Measurements from ENCODE around the gene PGLYRP4. TPM values are rescaled to one million over a fixed set of nuclear protein-coding genes. Genes with fewer than 3 reads are reported as not detected.

PGLYRP4 gene
- total and polyA plus RNA-seq, 4 donors: not detected

- Histone ChIP-seq H3K27ac (ENCODE audit: low read depth in 1 of 2, low read length in 2 of 2) (peak within 1 kb of the TSS in 1 of 2 donors; percentile 50), H3K4me3 (ENCODE audit: low read depth in 1 of 3, low read length in 3 of 3) (no peak within 1 kb of the TSS)
Observed at GRCh38 chr1:153375511-153375910, 26.9 kb upstream of the PGLYRP4 start, which contains the start of gene S100A12. Gene S100A12, minus strand, starts transcription at chr1:153375621. Its CDS starts 1,029 bp downstream, at chr1:153374592.

More at GRCh38 chr1:153375511-153375910, 26.9 kb upstream of the PGLYRP4 start, which contains the start of gene S100A12:
- peaks cover 0 to 4% (median 1%) of the 10 kb centered on the region in 4 donors for H3K27me3 ChIP-seq (ENCODE audit: control insufficient read depth in 4 of 4, insufficient read depth in 4 of 4, low read length in 3 of 4)
- TF ChIP-seq NR2F2 (IDR thresholded peaks at IDR 0.05) (no peak), YY1 (IDR thresholded peaks at IDR 0.05) (no peak), MAX (IDR thresholded peaks at IDR 0.05) (no peak), FOXA2 (IDR thresholded peaks at IDR 0.05) (no peak), CTCF (IDR thresholded peaks at IDR 0.05; ENCODE audit: low read depth, low read length, missing input control) (no peak), HNF4A (conservative IDR thresholded peaks at IDR 0.05) (no peak), HNF4G (IDR thresholded peaks at IDR 0.05) (no peak), RAD21 (IDR thresholded peaks at IDR 0.05) (no peak), FOXA1 (IDR thresholded peaks at IDR 0.05) (no peak), SP1 (IDR thresholded peaks at IDR 0.05) (no peak), JUND (IDR thresholded peaks at IDR 0.05) (no peak), ZBTB33 (IDR thresholded peaks at IDR 0.05) (no peak), EGR1 (IDR thresholded peaks at IDR 0.05; ENCODE audit: low read depth in 2 of 2) (no peak), RXRA (IDR thresholded peaks at IDR 0.05) (no peak), GABPA (IDR thresholded peaks at IDR 0.05 in 1 of 2, conservative IDR thresholded peaks at IDR 0.05 in 1 of 2) (no peak), TAF1 (conservative IDR thresholded peaks at IDR 0.05) (no peak), ATF3 (IDR thresholded peaks at IDR 0.05) (no peak), REST (IDR thresholded peaks at IDR 0.05) (no peak)
- DNase-seq (ENCODE audit: low spot score): no peak
- no peak within 1 kb of the TSS for H3K9ac ChIP-seq (ENCODE audit: low read depth in 1 of 2, low read length in 2 of 2)
- no peaks in the 10 kb centered on the region for H3K36me3 ChIP-seq (ENCODE audit: control insufficient read depth in 4 of 4, insufficient read depth in 3 of 4, low read depth in 1 of 4, low read length in 3 of 4)
- 81% methylated on average over 1 of the region's 1 CpG for WGBS
- no peaks in the 10 kb centered on the region for H3K4me1 ChIP-seq (ENCODE audit: control insufficient read depth in 4 of 4, insufficient read depth in 4 of 4, low read length in 3 of 4)
- H3K9me3 ChIP-seq (ENCODE audit: control insufficient read depth in 4 of 4, low read length in 3 of 4): peaks cover 0 to 2% (median under 1%) of the 10 kb centered on the region in 4 donors

Data from liver (tissue), 9 donors.